Measurements from ENCODE around the gene VEZF1.

VEZF1 gene

DNA sequence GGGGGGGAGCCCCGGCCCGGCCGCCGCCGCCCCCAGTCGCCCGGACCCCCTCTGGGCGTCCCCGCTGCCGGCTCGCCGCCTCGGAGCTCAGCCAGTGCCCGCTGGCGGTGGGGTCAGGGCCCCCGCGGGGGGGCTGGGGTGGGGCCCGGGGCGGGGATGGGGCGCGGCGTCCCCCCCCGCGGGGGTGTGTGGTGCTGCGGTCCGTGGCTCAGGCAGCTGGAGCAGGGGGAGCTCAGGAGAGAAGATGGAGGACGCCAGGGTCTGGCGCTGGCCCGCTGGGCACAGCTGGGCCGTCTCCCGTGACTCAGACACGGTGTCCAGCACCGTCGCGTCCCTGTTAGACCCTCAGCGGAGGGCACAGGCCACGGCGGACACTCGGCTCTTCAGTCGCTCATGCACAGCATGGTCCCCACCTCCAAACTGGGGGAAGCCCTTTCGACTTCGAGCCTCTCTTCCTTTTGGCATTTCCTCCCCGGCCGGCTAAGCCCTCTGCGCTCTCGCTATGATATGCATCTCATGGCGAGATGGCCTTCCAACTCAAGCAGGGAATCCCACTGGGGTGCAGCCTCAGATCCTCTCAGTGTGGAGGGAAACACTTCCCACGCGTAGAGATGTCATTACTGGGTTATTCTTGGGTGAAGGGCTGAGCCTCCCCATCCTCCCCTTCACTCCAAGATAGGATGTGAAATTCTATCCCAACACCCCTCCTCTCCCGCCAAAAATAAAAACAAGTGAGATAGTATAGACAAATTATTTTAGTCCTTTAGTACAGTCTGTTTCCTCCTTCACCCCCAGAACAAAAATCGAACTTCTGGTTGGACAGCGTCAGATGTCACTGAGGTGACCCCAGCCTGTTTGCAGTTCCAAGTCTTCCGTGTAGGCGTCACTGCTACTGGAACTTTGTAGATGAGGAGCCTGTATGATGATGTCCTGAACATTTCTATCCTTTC, 522 bp upstream of the VEZF1 start:
- peaks cover 17% of the 10 kb centered on the region for H3K36me3 ChIP-seq (ENCODE audit: insufficient read depth, low read length)
- H3K9ac ChIP-seq (ENCODE audit: low read depth, low read length), result peak overlapping the region; percentile 81
- DNase-seq (peak; percentile 78), ATAC-seq (ENCODE audit: insufficient read depth, low read depth) (peak; percentile 79)
- H3K4me2 ChIP-seq (ENCODE audit: insufficient read depth, low read length), result peak overlapping the region; percentile 78
- H3K27me3 ChIP-seq (ENCODE audit: insufficient read depth, low read length, poor library complexity), result no peaks in the 10 kb centered on the region
- peaks cover 44% of the 10 kb centered on the region for H3K4me1 ChIP-seq (ENCODE audit: insufficient read depth, low read length)
- H3K9me3 ChIP-seq (ENCODE audit: insufficient read depth, low read length, severe bottlenecking), result no peaks in the 10 kb centered on the region
- H3K27ac ChIP-seq (ENCODE audit: low read length), result peak overlapping the region; percentile 83
- peak overlapping the region; percentile 73 for H2AFZ ChIP-seq (ENCODE audit: low read depth, low read length)
- H3K4me3 ChIP-seq (ENCODE audit: low read depth in 1 of 2, low read length in 2 of 2), result peak overlapping the region; percentile 22 to 88; a peak in 3 of 4 replicates
- peaks cover 44% of the 10 kb centered on the region for H3K79me2 ChIP-seq (ENCODE audit: insufficient read depth, low read length)
- TF ChIP-seq, protein P1, sequence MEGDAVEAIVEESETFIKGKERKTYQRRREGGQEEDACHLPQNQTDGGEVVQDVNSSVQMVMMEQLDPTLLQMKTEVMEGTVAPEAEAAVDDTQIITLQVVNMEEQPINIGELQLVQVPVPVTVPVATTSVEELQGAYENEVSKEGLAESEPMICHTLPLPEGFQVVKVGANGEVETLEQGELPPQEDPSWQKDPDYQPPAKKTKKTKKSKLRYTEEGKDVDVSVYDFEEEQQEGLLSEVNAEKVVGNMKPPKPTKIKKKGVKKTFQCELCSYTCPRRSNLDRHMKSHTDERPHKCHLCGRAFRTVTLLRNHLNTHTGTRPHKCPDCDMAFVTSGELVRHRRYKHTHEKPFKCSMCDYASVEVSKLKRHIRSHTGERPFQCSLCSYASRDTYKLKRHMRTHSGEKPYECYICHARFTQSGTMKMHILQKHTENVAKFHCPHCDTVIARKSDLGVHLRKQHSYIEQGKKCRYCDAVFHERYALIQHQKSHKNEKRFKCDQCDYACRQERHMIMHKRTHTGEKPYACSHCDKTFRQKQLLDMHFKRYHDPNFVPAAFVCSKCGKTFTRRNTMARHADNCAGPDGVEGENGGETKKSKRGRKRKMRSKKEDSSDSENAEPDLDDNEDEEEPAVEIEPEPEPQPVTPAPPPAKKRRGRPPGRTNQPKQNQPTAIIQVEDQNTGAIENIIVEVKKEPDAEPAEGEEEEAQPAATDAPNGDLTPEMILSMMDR (IDR thresholded peaks at IDR 0.05; ENCODE audit: borderline replicate concordance, extremely low read depth, low read length, poor library complexity, severe bottlenecking), result no peak
- TF ChIP-seq EZH2 (IDR thresholded peaks at IDR 0.05; ENCODE audit: borderline replicate concordance, low read depth, low read length, severe bottlenecking), result no peak
- H4K20me1 ChIP-seq (ENCODE audit: insufficient read depth, low read length), result peaks cover 26% of the 10 kb centered on the region; the same call in 1 of the 2 replicates

DNA sequence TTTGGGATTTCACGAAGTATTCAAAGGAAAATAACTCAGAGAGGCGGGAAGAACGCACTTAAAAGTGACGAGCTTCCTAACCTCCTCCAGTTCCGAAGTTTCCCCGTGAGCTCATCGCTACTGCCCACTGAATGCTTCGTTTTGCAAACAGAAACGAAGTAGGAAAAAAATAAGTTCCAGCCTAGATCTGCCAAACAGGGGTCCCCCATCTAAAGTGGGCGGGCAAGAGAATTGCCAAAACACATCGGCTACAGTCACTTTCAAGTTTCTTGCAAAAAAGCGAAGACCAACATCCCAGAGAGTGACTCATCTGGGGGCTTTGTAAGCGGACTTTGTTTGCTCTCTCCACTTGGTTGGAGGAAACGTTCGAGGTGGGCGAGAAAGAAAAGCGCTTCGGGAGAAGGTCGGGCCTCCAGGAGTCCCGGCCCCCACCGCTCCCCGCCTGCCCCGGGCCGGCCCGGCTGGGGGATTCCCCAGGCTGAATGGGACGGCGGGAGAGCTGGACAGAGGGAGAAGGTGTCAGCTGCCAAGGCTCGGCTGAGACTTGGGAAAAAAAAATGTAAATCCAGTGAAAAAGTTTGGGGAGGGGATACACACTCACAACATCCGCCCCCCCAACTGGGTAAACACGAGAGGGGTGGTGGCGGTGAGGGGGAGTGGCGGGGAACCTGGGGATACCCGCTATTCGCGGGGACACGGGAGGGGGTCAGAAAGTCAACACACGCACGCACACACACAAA, 1.0 kb downstream of the VEZF1 start:
- peak; percentile 56 for DNase-seq
- Histone ChIP-seq H3K79me2 (ENCODE audit: insufficient read depth, low read length) (peaks cover 59% of the 10 kb centered on the region), H3K27me3 (ENCODE audit: insufficient read depth, low read length, poor library complexity) (no peaks in the 10 kb centered on the region), H3K9ac (ENCODE audit: low read depth, low read length) (peak overlapping the region; percentile 81), H3K4me1 (ENCODE audit: insufficient read depth, low read length) (peaks cover 57% of the 10 kb centered on the region), H3K9me3 (ENCODE audit: insufficient read depth, low read length, severe bottlenecking) (no peaks in the 10 kb centered on the region), H3K27ac (ENCODE audit: low read length) (peak overlapping the region; percentile 83), H3K4me2 (ENCODE audit: insufficient read depth, low read length) (peak overlapping the region; percentile 68), H3K4me3 (ENCODE audit: low read depth in 1 of 2, low read length in 2 of 2) (peak overlapping the region; percentile 58 to 88), H2AFZ (ENCODE audit: low read depth, low read length) (peak overlapping the region; percentile 71), H3K36me3 (ENCODE audit: insufficient read depth, low read length) (peaks cover 33% of the 10 kb centered on the region), H4K20me1 (ENCODE audit: insufficient read depth, low read length) (peaks cover 41% of the 10 kb centered on the region)
- ATAC-seq (ENCODE audit: insufficient read depth, low read depth), result peak; percentile 27
- TF ChIP-seq, protein P1 (IDR thresholded peaks at IDR 0.05; ENCODE audit: borderline replicate concordance, extremely low read depth, low read length, poor library complexity, severe bottlenecking), result no peak
- no peak for TF ChIP-seq EZH2 (IDR thresholded peaks at IDR 0.05; ENCODE audit: borderline replicate concordance, low read depth, low read length, severe bottlenecking)

DNA sequence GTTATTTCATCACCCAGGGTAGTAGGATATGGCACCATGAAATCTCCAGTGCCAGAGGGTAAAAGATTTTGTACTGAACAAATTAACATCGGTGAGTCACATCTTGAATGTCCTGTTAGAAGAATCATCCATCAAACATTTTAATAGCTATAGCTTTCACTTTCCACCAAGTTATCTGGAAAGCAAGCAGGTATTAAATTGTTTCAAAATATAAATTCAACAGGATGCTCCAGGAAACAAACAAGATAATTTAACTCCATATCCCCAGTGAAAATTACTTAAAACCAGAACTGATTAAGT, 2.4 kb downstream of the VEZF1 start:
- DNase-seq (no peak), ATAC-seq (ENCODE audit: insufficient read depth, low read depth) (no peak)
- H3K9ac ChIP-seq (ENCODE audit: low read depth, low read length), result peak overlapping the region; percentile 11; the same call in 1 of the 2 replicates
- peaks cover 61% of the 10 kb centered on the region for H3K4me1 ChIP-seq (ENCODE audit: insufficient read depth, low read length)
- no peaks in the 10 kb centered on the region for H3K9me3 ChIP-seq (ENCODE audit: insufficient read depth, low read length, severe bottlenecking)
- no peak overlapping the region; a peak in 1 of 4 replicates for H3K4me3 ChIP-seq (ENCODE audit: low read depth in 1 of 2, low read length in 2 of 2)
- H2AFZ ChIP-seq (ENCODE audit: low read depth, low read length), result no peak overlapping the region
- peaks cover 69% of the 10 kb centered on the region for H3K79me2 ChIP-seq (ENCODE audit: insufficient read depth, low read length)
- H3K27ac ChIP-seq (ENCODE audit: low read length), result no peak overlapping the region
- no peak for TF ChIP-seq EZH2 (IDR thresholded peaks at IDR 0.05; ENCODE audit: borderline replicate concordance, low read depth, low read length, severe bottlenecking)
- TF ChIP-seq, protein P1 (IDR thresholded peaks at IDR 0.05; ENCODE audit: borderline replicate concordance, extremely low read depth, low read length, poor library complexity, severe bottlenecking), result no peak
- H3K36me3 ChIP-seq (ENCODE audit: insufficient read depth, low read length), result peaks cover 44% of the 10 kb centered on the region
- peak overlapping the region; percentile 68 for H3K4me2 ChIP-seq (ENCODE audit: insufficient read depth, low read length)
- no peaks in the 10 kb centered on the region for H3K27me3 ChIP-seq (ENCODE audit: insufficient read depth, low read length, poor library complexity)
- peaks cover 45% of the 10 kb centered on the region for H4K20me1 ChIP-seq (ENCODE audit: insufficient read depth, low read length)
